ENCODE results near the gene C19orf85.

- TF ChIP-seq CTCF (IDR thresholded peaks at IDR 0.05; ENCODE audit: low read depth, low read length) (no peak), EZH2phosphoT487 (IDR thresholded peaks at IDR 0.05; ENCODE audit: low read depth) (no peak)
Observed at GRCh38 chr19:55488986-55489710, 24.6 kb upstream of the C19orf85 start.
